ENCODE measurements around the gene MRC2.
"Not testable (repeated sequence)": the region's sequence is repeated elsewhere in the genome, so short reads cannot be mapped to it uniquely, and the experiment has no call there.

MRC2 gene

DNA sequence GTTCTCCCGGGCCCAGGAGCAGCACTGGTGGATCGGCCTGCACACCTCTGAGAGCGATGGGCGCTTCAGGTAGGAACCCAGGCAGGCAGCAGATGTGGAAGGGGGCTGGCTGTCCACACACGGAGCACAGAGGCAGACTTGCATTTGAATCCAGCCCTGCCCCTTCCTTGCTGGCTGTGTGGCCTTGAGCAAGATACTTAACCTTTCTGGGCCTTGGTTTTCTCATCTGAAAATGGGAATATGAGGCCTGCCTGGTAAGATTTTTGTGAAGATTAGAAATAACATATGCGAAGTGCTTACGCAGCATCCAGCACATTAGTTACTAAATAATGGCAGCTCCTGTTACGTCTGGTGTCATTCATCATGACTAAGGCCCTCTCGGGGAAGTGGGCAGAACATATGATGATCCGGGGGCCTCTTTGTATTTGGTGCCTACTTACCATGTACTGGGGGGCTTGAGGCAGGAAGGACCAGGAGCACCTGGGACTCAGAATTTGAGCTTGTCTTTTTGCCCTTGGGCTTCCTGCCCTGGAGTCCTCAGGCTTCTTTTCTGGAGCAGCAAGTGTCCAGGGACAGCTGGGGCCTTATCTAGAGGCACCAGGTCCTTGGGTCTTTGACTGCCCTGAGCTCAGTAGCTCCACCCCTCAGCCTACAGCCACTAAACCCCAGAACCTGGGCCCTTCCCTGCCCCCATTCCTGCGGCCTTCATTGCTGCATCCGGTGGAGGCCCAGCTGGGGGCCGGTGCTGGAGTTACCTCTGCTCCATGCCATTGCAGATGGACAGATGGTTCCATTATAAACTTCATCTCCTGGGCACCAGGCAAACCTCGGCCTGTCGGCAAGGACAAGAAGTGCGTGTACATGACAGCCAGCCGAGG, 53.8 kb downstream of the MRC2 start:
- no peak for DNase-seq

DNA sequence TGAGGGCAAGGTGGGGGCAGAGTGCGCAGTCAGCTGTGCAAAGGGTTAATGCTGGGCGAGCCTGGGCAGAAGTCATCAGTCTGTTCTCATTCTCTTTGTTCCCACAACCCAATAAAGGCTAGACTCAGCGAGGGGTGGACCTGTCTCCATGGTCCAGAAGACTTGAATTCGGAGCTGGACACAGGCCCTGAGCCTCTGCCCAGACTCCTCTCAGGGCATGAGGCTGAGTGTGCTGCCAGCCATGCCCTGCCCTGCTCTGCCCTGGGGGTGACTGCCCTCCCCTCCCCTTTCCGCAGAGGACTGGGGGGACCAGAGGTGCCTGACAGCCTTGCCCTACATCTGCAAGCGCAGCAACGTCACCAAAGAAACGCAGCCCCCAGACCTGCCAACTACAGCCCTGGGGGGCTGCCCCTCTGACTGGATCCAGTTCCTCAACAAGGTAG, 54.5 kb downstream of the MRC2 start:
- no peak for DNase-seq

DNA sequence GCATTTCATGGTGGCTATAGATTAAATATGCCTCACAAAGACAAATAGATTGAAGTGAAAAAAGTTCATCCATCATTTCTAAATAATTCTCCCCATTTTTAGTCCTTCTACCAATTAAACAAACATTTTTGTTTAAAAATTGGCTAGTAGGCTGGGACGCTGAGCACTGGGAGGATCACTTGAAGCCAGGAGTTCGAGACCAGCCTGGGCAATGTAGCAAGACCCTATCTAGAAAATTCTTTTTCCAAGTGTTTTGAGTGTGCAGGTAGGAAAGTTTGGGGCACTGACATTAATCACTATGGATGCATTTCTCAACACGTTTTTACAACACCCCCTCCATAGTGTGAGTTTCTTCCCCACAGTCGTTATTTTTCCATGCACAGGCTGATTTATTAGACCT, 56.7 kb downstream of the MRC2 start:
- DNase-seq: no peak

- DNase-seq: no peak
These were observed 60.5 kb downstream of the MRC2 start for GRCh38 chr17:62687997-62688396.

DNA sequence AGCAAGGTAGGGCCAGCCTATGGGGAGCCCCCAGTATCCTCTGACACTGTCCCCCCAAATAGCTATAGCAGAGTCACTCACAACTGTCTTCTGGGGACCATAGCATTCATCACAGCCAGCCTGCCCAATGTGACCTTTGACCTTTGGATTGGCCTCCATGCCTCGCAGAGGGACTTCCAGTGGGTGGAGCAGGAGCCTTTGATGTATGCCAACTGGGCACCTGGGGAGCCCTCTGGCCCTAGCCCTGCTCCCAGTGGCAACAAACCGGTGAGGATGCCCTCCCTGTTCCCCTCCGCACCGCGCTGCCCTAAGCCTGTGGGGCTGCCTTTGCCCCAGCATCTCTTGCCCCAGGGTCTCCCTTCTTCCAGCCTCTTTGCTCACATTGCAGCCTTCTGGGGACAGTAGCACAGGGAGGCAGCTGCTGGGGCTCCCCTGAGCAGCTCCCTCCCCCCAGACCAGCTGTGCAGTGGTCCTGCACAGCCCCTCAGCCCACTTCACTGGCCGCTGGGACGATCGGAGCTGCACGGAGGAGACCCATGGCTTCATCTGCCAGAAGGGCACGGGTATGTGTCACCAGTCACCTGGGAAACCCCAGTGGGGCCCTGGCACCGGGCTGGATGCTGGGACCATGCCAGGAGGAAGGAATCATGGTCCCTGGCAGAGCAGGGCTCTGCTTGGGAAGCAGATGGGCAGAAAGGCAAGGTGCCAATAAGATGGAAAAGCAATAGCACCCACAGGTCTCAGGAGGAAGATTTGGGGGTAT, 61.1 kb downstream of the MRC2 start:
- DNase-seq: no peak

GRCh38 chr17:62689441-62690167, 62.1 kb downstream of the MRC2 start:
- no peak for DNase-seq

DNA sequence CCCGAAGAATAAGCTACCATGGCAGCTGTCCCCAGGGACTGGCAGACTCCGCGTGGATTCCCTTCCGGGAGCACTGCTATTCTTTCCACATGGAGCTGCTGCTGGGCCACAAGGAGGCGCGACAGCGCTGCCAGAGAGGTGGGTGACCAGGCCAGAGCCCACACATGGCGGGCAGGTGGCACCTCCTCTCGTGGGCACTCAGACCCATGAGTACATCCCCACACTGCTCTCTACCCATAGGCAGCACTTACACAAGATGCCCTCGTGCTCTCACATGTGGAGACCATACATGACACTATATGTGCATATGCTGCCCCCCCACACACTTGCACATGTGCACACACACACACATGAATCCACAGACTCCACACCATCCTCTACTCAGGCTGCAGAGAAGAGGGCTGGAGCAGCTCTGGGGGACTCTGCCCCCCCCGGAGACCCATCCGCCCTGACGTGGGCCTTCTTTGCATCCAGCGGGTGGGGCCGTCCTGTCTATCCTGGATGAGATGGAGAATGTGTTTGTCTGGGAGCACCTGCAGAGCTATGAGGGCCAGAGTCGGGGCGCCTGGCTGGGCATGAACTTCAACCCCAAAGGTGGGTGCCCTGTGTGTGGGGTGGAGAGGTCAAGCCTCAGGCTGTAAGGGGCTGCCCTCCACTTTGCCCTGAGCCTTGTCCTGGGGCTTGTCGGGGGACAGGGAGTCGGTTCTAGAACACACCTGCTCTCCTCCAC, 62.9 kb downstream of the MRC2 start:
- DNase-seq: no peak

DNA sequence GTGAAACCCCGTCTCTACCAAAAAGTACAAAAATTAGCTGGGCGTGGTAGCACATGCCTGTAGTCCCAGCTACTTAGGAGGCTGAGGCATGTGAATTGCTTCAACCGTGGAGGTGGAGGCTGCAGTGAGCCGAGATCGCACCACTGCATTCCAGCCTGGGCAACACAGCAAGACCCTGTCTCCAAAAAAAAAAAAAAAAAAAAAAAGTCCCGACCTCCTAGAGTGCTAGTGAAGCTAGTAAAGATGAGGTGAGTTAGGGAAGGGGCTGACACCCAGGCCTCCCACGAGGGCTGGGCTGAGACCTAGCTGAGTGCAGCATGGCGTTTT, 64.1 kb downstream of the MRC2 start:
- not testable (repeated sequence) for DNase-seq

- DNase-seq: no peak
These were observed 64.7 kb downstream of the MRC2 start for GRCh38 chr17:62692159-62692651.

DNA sequence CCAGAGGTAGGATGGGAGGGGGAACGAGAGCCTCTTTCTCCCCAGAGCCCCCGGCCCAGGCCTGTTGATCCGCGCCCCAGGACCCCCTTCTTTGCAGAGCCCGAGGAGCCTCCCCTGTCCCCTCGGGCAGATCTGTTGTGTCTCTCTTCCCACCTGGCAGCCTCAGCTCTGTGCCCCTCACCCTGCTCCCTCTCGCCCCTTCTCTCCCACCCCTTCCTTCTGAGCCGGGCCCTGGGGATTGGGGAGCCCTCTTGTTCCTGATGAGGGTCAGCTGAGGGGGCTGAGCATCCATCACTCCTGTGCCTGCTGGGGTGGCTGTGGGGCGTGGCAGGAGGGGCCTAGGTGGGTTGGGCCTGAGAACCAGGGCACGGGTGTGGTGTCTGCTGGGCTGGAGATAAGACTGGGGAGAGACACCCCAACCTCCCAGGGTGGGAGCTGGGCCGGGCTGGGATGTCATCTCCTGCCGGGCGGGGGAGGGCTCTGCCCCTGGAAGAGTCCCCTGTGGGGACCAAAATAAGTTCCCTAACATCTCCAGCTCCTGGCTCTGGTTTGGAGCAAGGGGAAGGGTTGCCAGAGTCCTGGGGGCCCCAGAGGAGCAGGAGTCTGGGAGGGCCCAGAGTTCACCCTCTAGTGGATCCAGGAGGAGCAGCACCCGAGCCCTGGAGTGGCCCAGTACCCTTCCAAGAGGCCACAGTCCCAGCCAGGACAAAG, 65.4 kb downstream of the MRC2 start:
- DNase-seq: peak; percentile 16

- no peak for DNase-seq
These were observed 66.3 kb downstream of the MRC2 start for GRCh38 chr17:62693616-62694409.

- not testable (repeated sequence) for DNase-seq
These were observed 67.7 kb downstream of the MRC2 start for GRCh38 chr17:62695093-62695738.

DNA sequence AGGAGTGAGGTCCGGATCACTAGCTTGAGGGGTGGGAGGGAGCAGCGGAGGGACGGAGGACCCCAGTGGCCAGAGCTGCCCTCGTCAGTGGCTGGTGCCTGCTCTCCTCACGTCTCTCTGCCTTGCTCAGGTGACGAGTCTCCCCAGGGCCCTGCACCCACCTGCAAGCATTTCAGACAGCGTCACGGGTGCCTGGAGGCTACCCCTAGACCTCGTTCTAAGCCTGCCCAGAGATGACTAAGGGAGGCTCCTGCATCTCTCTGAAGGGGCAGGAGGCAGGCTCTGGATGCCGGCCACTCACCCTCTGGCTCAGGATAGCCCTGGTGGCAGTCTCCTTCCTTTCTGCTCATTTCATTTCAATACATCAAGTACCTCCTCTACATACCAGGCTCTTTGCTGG, 68.8 kb downstream of the MRC2 start:
- no peak for DNase-seq

GRCh38 chr17:62696726-62697490, 69.4 kb downstream of the MRC2 start:
- DNase-seq: no peak

GRCh38 chr17:62698459-62698858, 71.0 kb downstream of the MRC2 start:
- not testable (repeated sequence) for DNase-seq

DNA sequence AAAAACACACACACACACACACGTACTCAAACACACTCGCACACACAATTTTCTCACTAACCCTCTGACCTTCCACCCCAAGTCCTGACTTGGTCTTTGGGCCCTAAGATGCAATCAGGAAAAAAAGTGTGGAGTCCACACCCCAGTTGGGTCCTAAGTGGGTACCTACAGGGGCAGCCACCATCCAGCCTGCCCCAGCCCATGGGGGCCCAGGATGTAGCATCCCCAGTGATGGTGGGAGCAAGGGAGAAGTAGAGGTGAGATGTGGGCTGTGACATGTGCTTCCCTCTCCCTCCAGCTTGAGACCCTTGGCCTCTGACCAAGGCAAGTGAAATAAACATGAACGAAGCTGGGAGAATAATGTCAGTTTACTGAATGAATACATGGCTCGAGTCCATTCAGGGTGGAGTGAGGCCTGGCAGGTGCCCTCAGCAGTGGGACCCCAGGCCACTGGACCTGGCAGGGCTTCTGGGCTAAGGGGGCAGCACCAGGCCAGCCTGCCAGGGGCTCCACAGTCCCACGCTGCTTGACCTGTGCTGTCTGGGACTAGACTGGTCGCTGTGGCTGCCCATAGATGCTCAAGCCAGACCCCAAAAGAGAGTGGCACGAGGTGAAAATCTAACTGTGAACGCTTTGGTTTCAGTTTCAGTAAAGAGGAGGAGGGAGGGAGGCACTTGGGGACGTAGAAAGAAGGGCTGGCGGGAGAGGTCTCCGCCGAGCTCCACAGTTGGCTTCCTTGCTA, 73.7 kb downstream of the MRC2 start:
- DNase-seq: no peak

DNA sequence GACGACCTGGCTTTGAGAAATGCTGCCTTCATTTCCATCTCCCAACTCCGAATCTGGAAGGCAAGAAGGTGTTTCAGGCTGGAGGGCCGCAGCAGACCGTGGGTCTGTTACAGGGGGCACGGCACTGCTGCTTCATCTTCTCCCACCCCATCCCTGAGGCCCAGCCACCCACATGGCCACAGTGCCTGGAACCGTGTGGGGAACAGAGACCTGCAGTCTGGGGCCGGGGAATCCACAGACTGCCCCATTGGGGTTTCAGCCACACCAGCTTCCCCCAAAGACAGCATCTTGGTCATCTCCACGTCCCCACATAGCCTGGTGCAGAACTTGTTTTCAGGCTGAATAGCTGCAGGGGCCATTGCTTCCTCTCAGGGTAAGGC, 74.2 kb downstream of the MRC2 start:
- DNase-seq: no peak

GRCh38 chr17:62702746-62703260, 75.3 kb downstream of the MRC2 start:
- DNase-seq: no peak

GRCh38 chr17:62703261-62703775, 75.8 kb downstream of the MRC2 start:
- DNase-seq: no peak
